ENCODE data around the gene BICD2.
"Not testable (repeated sequence)": the region's sequence is repeated elsewhere in the genome, so short reads cannot be mapped to it uniquely, and the experiment has no call there.

Gene BICD2

GRCh38 chr9:92764381-92764987 is at the start of gene BICD2:
Gene BICD2, minus strand, starts transcription at chr9:92764833. Its CDS starts 89 bp downstream, at chr9:92764744.
- in situ Hi-C loops (cut with MboI; ENCODE audit: low sequenced_read_pairs), result no loop called here

- in situ Hi-C loops (cut with MboI; ENCODE audit: low sequenced_read_pairs), result not testable (repeated sequence)
These were observed 45.1 kb upstream of the BICD2 start for GRCh38 chr9:92809629-92810326.

GRCh38 chr9:92808726-92809451 is 44.3 kb upstream of the BICD2 start:
- in situ Hi-C loops (cut with MboI; ENCODE audit: low sequenced_read_pairs), result no loop called here

- in situ Hi-C loops (cut with MboI; ENCODE audit: low sequenced_read_pairs), result no loop called here
These were observed 43.4 kb upstream of the BICD2 start for GRCh38 chr9:92807757-92808725.

GRCh38 chr9:92807031-92807756 is 42.6 kb upstream of the BICD2 start:
- in situ Hi-C loops (cut with MboI; ENCODE audit: low sequenced_read_pairs), result no loop called here

GRCh38 chr9:92804727-92805126 is 40.1 kb upstream of the BICD2 start:
- in situ Hi-C loops (cut with MboI; ENCODE audit: low sequenced_read_pairs), result no loop called here

- in situ Hi-C loops (cut with MboI; ENCODE audit: low sequenced_read_pairs), result no loop called here
These were observed 33.7 kb upstream of the BICD2 start for GRCh38 chr9:92798358-92798757.

GRCh38 chr9:92796337-92796804 is 31.7 kb upstream of the BICD2 start:
- in situ Hi-C loops (cut with MboI; ENCODE audit: low sequenced_read_pairs), result not testable (repeated sequence)

GRCh38 chr9:92795598-92796336 is 31.1 kb upstream of the BICD2 start:
- in situ Hi-C loops (cut with MboI; ENCODE audit: low sequenced_read_pairs), result no loop called here

- in situ Hi-C loops (cut with MboI; ENCODE audit: low sequenced_read_pairs), result no loop called here
These were observed 30.4 kb upstream of the BICD2 start for GRCh38 chr9:92795000-92795399.

- in situ Hi-C loops (cut with MboI; ENCODE audit: low sequenced_read_pairs), result no loop called here
These were observed 29.8 kb upstream of the BICD2 start for GRCh38 chr9:92794426-92794825.

- in situ Hi-C loops (cut with MboI; ENCODE audit: low sequenced_read_pairs), result no loop called here
These were observed 26.2 kb upstream of the BICD2 start for GRCh38 chr9:92790542-92791527.

- in situ Hi-C loops (cut with MboI; ENCODE audit: low sequenced_read_pairs), result no loop called here
These were observed 21.7 kb upstream of the BICD2 start for GRCh38 chr9:92786298-92786697.

- in situ Hi-C loops (cut with MboI; ENCODE audit: low sequenced_read_pairs), result no loop called here
These were observed 17.3 kb upstream of the BICD2 start for GRCh38 chr9:92781899-92782298.

- in situ Hi-C loops (cut with MboI; ENCODE audit: low sequenced_read_pairs), result no loop called here
These were observed 15.6 kb upstream of the BICD2 start for GRCh38 chr9:92780206-92780605.

- in situ Hi-C loops (cut with MboI; ENCODE audit: low sequenced_read_pairs), result no loop called here
These were observed 10.8 kb upstream of the BICD2 start for GRCh38 chr9:92775466-92775865.

- in situ Hi-C loops (cut with MboI; ENCODE audit: low sequenced_read_pairs), result no loop called here
These were observed 9.6 kb upstream of the BICD2 start for GRCh38 chr9:92774274-92774673.

GRCh38 chr9:92773810-92774209 is 9.2 kb upstream of the BICD2 start:
- in situ Hi-C loops (cut with MboI; ENCODE audit: low sequenced_read_pairs), result no loop called here

Data from HL-60/S4 treated with phorbol 12-myristate 13-acetate at 8.2 ng/mL for 4 days and 3 days (cell line).